ENCODE measurements around the gene SHLD2.
"Not testable (repeated sequence)": the region's sequence is repeated elsewhere in the genome, so short reads cannot be mapped to it uniquely, and the experiment has no call there.

SHLD2 gene

DNA sequence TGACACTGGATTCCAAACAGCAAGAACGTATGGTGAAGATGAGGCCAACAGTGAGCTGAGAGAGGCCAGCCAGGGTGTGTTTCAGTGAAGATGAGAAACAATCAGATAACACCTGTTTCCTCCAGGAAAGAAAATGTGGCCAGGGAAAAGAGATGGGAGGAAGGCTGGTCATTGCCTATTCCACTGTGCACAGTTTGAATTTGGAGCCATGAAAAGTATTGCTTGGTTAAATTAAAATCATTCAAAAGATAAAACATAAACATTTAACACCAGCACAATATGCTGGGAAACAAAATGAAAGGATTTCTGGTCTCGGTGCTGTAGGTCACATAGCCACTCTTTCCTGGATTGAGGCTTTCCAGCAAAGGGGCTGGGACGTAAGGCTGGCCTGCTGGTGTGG, 130.1 kb downstream of the SHLD2 start, which contains the start of gene NUTM2A:
Gene NUTM2A (plus strand): TSS at position 301 of the 400 bp plus-strand sequence. CDS start 383 bp downstream, outside the sequence.
- not testable (repeated sequence) for DNase-seq

DNA sequence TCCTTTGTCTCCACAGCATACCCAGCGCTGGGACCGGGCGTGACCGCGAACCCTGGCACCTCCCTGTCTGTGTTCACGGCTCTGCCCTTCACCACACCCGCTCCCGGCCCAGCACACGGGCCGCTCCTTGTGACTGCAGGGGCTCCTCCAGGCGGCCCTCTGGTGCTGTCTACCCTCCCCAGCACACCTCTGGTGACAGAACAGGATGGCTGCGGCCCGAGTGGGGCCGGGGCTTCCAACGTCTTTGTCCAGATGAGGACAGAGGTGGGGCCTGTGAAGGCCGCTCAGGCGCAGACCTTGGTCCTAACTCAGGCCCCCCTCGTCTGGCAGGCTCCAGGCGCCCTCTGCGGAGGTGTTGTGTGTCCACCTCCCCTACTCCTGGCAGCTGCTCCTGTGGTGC, 133.2 kb downstream of the SHLD2 start:
- DNase-seq, result not testable (repeated sequence)

DNA sequence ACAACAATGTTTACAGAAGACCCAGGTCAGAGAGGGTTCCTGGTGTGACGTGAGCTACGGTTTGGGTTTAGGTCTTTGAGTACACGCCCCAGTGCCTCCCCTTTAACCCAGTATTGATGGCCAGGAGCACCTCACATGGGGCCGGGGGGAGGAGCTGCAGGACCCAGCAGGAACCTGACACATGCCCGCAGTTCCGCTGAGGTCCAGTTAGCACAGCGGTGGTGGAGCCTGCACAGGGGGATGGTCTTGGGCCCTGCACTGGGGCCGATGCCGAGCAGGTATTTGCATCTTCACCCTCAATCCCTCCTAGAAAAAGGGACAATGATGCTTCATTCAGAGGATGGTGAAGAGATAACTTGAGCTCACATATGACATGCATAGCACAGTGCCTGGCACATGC, 134.2 kb downstream of the SHLD2 start:
- DNase-seq, result not testable (repeated sequence)

- DNase-seq, result not testable (repeated sequence)
Measured at GRCh38 chr10:87234854-87235253, 139.8 kb downstream of the SHLD2 start.

GRCh38 chr10:87237244-87237643, 142.2 kb downstream of the SHLD2 start:
- not testable (repeated sequence) for DNase-seq

GRCh38 chr10:87239346-87239808, 144.4 kb downstream of the SHLD2 start:
- DNase-seq, result not testable (repeated sequence)

Data from activated CD4-positive, alpha-beta T cell treated with anti-CD3 and anti-CD28 coated beads for 48 hours (primary cell).